Hepatocyte (in vitro differentiated cells): Measurements from ENCODE around the gene PIBF1.

Experiments used
- EZH2phosphoT487 ChIP-seq: fragments of 200-600 bp; sonication (generic); IDR thresholded peaks from one replicate; pipeline ENCODE4 v1.6.1; 2018; ENCODE audit warnings: antibody characterized with exemption, mild to moderate bottlenecking, low read depth, moderate library complexity; ENCODE audit not compliant: unreplicated experiment, severe bottlenecking
- TF ChIP-seq, protein P1 (sequence below): fragments of 200-600 bp; sonication (generic); IDR thresholded peaks from 2 replicates; pipeline ENCODE4 v1.5.1; 2016; ENCODE audit warnings: antibody characterized with exemption, mild to moderate bottlenecking; ENCODE audit not compliant: poor library complexity

DNA sequence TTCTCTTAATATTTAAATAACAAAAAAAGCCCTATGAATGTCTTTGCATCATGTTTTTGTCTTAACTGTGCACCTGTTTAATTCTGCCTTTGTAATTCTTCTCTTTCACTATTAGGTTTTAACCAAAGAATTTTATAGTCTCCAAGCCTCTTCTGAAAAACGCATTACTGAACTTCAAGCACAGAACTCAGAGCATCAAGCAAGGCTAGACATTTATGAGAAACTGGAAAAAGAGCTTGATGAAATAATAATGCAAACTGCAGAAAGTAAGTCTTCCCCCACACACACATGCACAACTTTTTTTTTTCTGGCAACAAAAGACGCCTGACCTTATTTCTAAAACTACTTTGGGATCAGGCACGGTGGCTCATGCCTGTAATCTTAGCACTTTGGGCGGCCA is 126.5 kb downstream of the PIBF1 start:
- TF ChIP-seq, protein P1, sequence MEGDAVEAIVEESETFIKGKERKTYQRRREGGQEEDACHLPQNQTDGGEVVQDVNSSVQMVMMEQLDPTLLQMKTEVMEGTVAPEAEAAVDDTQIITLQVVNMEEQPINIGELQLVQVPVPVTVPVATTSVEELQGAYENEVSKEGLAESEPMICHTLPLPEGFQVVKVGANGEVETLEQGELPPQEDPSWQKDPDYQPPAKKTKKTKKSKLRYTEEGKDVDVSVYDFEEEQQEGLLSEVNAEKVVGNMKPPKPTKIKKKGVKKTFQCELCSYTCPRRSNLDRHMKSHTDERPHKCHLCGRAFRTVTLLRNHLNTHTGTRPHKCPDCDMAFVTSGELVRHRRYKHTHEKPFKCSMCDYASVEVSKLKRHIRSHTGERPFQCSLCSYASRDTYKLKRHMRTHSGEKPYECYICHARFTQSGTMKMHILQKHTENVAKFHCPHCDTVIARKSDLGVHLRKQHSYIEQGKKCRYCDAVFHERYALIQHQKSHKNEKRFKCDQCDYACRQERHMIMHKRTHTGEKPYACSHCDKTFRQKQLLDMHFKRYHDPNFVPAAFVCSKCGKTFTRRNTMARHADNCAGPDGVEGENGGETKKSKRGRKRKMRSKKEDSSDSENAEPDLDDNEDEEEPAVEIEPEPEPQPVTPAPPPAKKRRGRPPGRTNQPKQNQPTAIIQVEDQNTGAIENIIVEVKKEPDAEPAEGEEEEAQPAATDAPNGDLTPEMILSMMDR = no peak
- TF ChIP-seq EZH2phosphoT487 = no peak
